A673 (cell line): ENCODE data around the gene TMEM132C.

Experiments used
- EZH2 ChIP-seq: fragments of 200-600 bp; sonication (generic); IDR thresholded peaks from 2 replicates; pipeline ENCODE4 v1.6.1; 2017; ENCODE audit warnings: borderline replicate concordance, low read depth, mild to moderate bottlenecking, mixed read lengths, antibody characterized with exemption, low read length; ENCODE audit not compliant: poor library complexity, severe bottlenecking
- TF ChIP-seq, protein P1 (sequence below): fragments of 300-800, 200-600 bp; sonication (generic); conservative IDR thresholded peaks from 2 replicates; pipeline ENCODE4 v1.5.1; 2017; ENCODE audit warnings: low read depth, mild to moderate bottlenecking, antibody characterized with exemption, low read length, moderate library complexity, mixed read lengths

DNA sequence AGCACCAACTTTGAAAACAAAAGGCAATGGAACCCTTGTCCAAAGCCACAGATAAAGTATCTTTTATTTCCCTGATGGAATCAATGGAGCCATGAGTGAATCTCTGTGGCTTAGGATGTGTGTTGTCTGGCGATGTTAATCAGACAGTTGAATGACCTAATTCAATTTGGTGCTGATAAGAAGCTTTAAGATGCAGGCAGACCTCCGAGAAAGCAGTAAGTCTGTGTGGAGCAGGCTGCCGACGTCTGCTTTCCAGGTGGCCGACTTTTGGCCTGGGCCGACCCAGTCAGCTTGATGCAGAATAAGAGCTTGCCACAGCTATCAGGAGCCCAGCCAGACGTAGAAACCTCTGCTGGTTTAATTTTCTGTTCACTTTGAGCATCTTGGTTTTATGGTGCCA is 21.1 kb upstream of the TMEM132C start:
- TF ChIP-seq, protein P1, sequence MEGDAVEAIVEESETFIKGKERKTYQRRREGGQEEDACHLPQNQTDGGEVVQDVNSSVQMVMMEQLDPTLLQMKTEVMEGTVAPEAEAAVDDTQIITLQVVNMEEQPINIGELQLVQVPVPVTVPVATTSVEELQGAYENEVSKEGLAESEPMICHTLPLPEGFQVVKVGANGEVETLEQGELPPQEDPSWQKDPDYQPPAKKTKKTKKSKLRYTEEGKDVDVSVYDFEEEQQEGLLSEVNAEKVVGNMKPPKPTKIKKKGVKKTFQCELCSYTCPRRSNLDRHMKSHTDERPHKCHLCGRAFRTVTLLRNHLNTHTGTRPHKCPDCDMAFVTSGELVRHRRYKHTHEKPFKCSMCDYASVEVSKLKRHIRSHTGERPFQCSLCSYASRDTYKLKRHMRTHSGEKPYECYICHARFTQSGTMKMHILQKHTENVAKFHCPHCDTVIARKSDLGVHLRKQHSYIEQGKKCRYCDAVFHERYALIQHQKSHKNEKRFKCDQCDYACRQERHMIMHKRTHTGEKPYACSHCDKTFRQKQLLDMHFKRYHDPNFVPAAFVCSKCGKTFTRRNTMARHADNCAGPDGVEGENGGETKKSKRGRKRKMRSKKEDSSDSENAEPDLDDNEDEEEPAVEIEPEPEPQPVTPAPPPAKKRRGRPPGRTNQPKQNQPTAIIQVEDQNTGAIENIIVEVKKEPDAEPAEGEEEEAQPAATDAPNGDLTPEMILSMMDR = no peak
- TF ChIP-seq EZH2 = no peak
